HFFc6 (cell line): ENCODE results near the gene CFH. TPM values are rescaled to one million over a fixed set of nuclear protein-coding genes. Genes with fewer than 3 reads are reported as not detected.
A peak's percentile ranks its signal among the peaks of the same experiment; 100 is the strongest.

ENCODE experiments used
- DNase-seq: peaks from one replicate; pipeline ENCODE4 v3.0.0-alpha.2; 2018
- H3K27ac Mint-ChIP-seq: 2 replicates; pipeline ENCODE4 v1.8.0; 2020; ENCODE audit warnings: mild to moderate bottlenecking, mixed read lengths
- H3K27me3 Mint-ChIP-seq: 2 replicates; pipeline ENCODE4 v1.8.0; 2021; ENCODE audit warnings: mild to moderate bottlenecking, moderate library complexity, mixed read lengths; ENCODE audit not compliant: insufficient read depth
- H3K36me3 Mint-ChIP-seq: 2 replicates; pipeline ENCODE4 v1.8.0; 2021; ENCODE audit warnings: low read depth, mixed read lengths
- H3K4me1 Mint-ChIP-seq: 2 replicates; pipeline ENCODE4 v1.8.0; 2020; ENCODE audit warnings: low read depth, mixed read lengths
- H3K4me3 Mint-ChIP-seq: 2 replicates; pipeline ENCODE4 v1.8.0; 2020; ENCODE audit warnings: mild to moderate bottlenecking, moderate library complexity, mixed read lengths
- H3K9me3 Mint-ChIP-seq: 2 replicates; pipeline ENCODE4 v1.8.0; 2020; ENCODE audit warnings: mild to moderate bottlenecking, mixed read lengths
- long read RNA-seq: library from polyadenylated mRNA; unstranded; transcript quantifications from one replicate; pipeline ENCODE4 v2.0.0, GENCODE V29; 2019
- total RNA-seq, 6 experiments: library from RNA; stranded (reverse); fragmentation: NEBNext Ultra II Directional; extraction: Animal tissue kit (Norgen Biotek cat#: 25700); gene quantifications; 2 replicates in 1 of 6; 3 replicates in 5 of 6; pipeline ENCODE4 v1.2.3, GENCODE V29; 2021
- TF ChIP-seq, protein P1 (sequence below): fragments of 200-600 bp; sonication (generic); IDR thresholded peaks from 2 replicates; pipeline ENCODE4 v1.5.0; 2021; ENCODE audit warnings: antibody characterized with exemption, mild to moderate bottlenecking

Gene CFH
- 10 to 100 TPM; 19.8 to 23.1 (median 21.0) TPM for total RNA-seq
- long read RNA-seq, full-length matches to known transcripts, result 16 of 26 reads
- long read RNA-seq, partial matches to known transcripts, result 10 of 26 reads
- long read RNA-seq, other reads (novel, unspliced or antisense), result 0 of 26 reads

DNA sequence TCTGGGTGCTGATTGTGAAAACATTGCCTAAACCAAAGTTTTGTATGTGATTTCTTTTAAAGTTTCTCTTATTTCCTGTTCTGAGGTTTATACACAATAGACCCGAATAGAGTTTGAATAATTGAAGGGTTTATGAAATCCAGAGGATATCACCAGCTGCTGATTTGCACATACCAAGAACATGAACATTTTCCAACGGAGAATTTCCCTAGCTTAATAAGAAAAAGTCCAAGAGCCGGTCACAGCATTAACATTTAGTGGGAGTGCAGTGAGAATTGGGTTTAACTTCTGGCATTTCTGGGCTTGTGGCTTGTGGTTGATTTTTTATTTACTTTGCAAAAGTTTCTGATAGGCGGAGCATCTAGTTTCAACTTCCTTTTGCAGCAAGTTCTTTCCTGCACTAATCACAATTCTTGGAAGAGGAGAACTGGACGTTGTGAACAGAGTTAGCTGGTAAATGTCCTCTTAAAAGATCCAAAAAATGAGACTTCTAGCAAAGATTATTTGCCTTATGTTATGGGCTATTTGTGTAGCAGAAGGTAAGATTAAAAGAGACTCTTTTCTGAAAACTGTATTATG is at the start of gene CFH:
CFH (plus strand) TSS at position 407 of the 579 bp plus-strand sequence; CDS start at position 482, 75 bp downstream.
- peak; percentile 83 for DNase-seq
- Mint-ChIP-seq H3K9me3 (no peaks in the 10 kb centered on the region), H3K27me3 (no peaks in the 10 kb centered on the region), H3K36me3 (no peaks in the 10 kb centered on the region), H3K4me3 (peak within 1 kb of the TSS; percentile 89), H3K27ac (peak within 1 kb of the TSS; percentile 70), H3K4me1 (peaks cover 41% of the 10 kb centered on the region)
- TF ChIP-seq, protein P1, sequence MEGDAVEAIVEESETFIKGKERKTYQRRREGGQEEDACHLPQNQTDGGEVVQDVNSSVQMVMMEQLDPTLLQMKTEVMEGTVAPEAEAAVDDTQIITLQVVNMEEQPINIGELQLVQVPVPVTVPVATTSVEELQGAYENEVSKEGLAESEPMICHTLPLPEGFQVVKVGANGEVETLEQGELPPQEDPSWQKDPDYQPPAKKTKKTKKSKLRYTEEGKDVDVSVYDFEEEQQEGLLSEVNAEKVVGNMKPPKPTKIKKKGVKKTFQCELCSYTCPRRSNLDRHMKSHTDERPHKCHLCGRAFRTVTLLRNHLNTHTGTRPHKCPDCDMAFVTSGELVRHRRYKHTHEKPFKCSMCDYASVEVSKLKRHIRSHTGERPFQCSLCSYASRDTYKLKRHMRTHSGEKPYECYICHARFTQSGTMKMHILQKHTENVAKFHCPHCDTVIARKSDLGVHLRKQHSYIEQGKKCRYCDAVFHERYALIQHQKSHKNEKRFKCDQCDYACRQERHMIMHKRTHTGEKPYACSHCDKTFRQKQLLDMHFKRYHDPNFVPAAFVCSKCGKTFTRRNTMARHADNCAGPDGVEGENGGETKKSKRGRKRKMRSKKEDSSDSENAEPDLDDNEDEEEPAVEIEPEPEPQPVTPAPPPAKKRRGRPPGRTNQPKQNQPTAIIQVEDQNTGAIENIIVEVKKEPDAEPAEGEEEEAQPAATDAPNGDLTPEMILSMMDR, result no peak

DNA sequence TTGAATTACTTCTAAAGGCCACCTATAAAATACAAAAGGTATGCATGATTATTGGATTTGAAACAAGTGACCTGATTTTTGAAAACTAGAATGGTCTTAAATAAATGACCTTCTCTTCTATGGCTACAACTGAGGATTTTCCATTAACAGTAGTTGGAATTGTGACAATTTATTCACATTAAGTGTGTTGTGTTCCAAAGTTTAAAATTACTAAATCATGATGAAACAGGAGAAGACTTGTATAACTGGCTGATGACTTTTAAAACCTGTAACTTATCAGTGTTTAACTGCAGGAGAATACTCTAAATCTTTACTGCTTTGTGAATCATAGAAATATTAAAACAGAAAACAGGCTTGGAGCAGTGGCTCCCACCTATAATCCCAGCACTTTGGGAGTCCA is 48.2 kb upstream of the CFH start:
- Mint-ChIP-seq H3K27me3 (no peaks in the 10 kb centered on the region; the same call in none of the 2 replicates), H3K36me3 (no peaks in the 10 kb centered on the region), H3K9me3 (no peaks in the 10 kb centered on the region), H3K4me1 (peaks cover 9% of the 10 kb centered on the region), H3K27ac (no peak overlapping the region), H3K4me3 (no peak overlapping the region)
- no peak for DNase-seq
- TF ChIP-seq, protein P1, result no peak

DNA sequence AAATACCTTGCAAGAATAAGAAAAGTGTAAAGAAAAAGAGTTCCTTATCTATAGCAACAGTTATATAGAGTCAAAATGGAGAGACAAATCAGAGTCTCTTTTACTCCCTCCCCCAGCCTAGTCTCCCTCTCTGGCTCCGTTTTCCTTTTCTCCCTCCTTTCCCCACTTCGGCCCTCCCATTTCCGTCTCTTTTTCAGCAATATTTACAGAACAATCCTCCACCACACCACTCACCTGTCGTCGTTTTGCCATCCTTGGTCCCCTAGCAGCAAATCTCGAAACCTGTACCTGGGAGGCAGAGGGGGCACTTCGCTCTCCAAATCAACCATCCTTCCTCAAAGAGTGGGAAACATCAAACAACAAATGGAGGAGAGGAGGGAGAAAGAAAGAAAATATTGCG is 43.9 kb upstream of the CFH start:
- Mint-ChIP-seq H3K4me1 (peaks cover 9% of the 10 kb centered on the region), H3K36me3 (no peaks in the 10 kb centered on the region), H3K27ac (peak overlapping the region; percentile 25), H3K27me3 (peaks cover 2% of the 10 kb centered on the region; the same call in 1 of the 2 replicates), H3K9me3 (no peaks in the 10 kb centered on the region), H3K4me3 (peak overlapping the region; percentile 95)
- TF ChIP-seq, protein P1, result no peak
- DNase-seq, result no peak

DNA sequence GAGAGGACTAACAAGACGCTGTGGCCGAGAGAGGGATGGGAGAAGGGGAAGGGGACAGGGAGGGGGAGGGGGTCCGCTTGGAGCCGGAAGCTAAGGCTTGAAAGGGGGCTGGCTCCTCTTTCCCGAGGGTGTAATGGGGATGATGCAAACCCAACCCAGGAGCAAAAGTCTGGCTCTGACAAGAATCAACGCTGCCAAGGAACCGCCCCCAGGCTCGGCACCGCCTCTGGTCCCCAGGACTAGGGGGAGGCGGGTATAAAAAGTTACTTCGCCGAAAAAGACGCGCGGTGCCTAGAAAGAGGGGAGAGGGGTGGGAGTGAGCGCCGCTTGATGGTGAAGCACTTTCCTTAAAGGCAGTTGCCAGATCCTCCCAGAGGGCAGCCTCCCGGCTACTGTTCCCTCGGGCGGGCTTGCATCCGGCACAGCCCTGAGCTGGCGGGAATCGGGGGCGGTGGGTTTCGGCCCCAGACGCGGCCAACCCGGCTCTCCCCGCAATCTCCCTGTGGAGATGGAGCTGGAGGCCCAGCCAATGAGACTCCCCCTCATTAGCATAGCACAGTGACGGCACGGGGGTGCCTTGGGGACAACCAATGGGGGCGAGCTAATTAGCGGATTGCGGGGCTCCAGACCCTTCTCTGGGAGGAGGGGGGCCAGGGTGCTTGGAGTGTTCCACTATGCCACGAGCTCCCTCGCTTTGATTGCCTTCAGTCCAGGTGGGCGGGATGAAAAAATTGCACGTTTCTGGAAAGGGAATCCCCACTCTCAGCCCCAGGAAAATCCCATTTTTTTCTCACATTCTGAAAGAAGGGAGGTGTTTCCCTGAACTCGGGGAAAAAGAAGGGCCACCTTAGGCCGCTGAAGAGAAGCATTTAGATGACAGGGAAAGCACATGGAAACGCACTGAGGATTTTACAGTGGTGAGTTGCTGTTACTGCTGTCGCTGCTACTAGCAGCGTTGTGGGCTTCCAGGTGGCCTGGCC is 43.2 kb upstream of the CFH start, which contains the start of gene KCNT2:
KCNT2 (minus strand) TSS at position 51 of the 980 bp plus-strand sequence. CDS start 131 bp downstream, outside the sequence.
- H3K4me3 Mint-ChIP-seq, result peak within 1 kb of the TSS; percentile 95
- H3K27ac Mint-ChIP-seq, result peak within 1 kb of the TSS; percentile 25
- H3K36me3 Mint-ChIP-seq, result no peaks in the 10 kb centered on the region
- H3K9me3 Mint-ChIP-seq, result no peaks in the 10 kb centered on the region
- TF ChIP-seq, protein P1, result no peak
- H3K4me1 Mint-ChIP-seq, result peaks cover 9% of the 10 kb centered on the region
- H3K27me3 Mint-ChIP-seq, result peaks cover 2% of the 10 kb centered on the region; the same call in 1 of the 2 replicates
- no peak for DNase-seq

DNA sequence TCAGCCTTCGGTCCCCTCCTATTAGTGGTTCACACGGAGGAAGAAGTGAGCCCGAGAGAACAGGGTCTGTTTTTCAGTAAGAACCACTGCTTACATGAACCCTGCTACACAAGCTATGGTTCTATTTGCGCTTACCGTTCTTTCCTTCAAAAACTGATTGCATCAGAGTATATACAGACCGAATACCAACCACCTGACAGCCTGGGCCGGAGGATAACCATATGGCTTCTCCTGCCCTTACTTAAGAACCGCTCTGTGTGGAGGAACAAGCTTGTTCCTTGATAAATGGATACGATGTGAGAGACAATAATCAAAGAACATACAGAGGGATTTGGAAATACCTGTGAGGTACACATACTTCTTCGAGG is 42.5 kb upstream of the CFH start:
- H3K36me3 Mint-ChIP-seq, result no peaks in the 10 kb centered on the region

More for the DNA sequence above, 42.5 kb upstream of the CFH start:
- Mint-ChIP-seq H3K4me1 (peaks cover 9% of the 10 kb centered on the region), H3K9me3 (no peaks in the 10 kb centered on the region), H3K27ac (no peak overlapping the region), H3K4me3 (no peak overlapping the region; the same call in 1 of the 2 replicates), H3K27me3 (peaks cover 2% of the 10 kb centered on the region; the same call in 1 of the 2 replicates)
- no peak for DNase-seq
- TF ChIP-seq, protein P1, result no peak
